A673 (cell line): ENCODE data around the gene FMN2. TPM values are rescaled to one million over a fixed set of nuclear protein-coding genes. Genes with fewer than 3 reads are reported as not detected.

Experiments used
- BruUV-seq: library from RNA; stranded (reverse); fragments of 400-500 nt; replicated peaks from 2 replicates; lab custom pipeline; 2021; lab: Mats Ljungman, UMichigan
- CTCF ChIA-PET: fragments of 300-600 bp; sonication (Branson Sonifier 250); formaldehyde crosslinking; loops from one replicate; lab custom pipeline; 2022; ENCODE audit warnings: antibody characterized with exemption; lab: Charles Lee
- POLR2A ChIA-PET: fragments of 300-600 bp; sonication (Branson Sonifier 250); formaldehyde crosslinking; loops from one replicate; lab custom pipeline; 2022; ENCODE audit warnings: antibody characterized with exemption; ENCODE audit not compliant: low non-redundant PET; lab: Charles Lee
- DNase-seq: peaks from one replicate; pipeline ENCODE4 v3.0.0-alpha.2; 2015; ENCODE audit warnings: low spot score
- H3K27ac ChIP-seq: fragments of 200-600 bp; sonication (generic); 2 replicates; pipeline ENCODE4 v1.5.1; 2016; ENCODE audit warnings: mixed run types, low read depth, mild to moderate bottlenecking, mixed read lengths, antibody characterized with exemption, low read length; ENCODE audit not compliant: poor library complexity, severe bottlenecking
- H3K27me3 ChIP-seq: fragments of 200-600 bp; sonication (generic); replicated peaks from 2 replicates; pipeline ENCODE4 v1.6.1; 2017; ENCODE audit warnings: mixed run types, low read depth, mild to moderate bottlenecking, mixed read lengths, antibody characterized with exemption, low read length; ENCODE audit not compliant: insufficient read depth, poor library complexity
- H3K36me3 ChIP-seq: fragments of 200-600 bp; sonication (generic); 2 replicates; pipeline ENCODE4 v1.6.1; 2016; ENCODE audit warnings: mixed run types, mild to moderate bottlenecking, mixed read lengths, antibody characterized with exemption, low read length; ENCODE audit not compliant: insufficient read depth, poor library complexity, severe bottlenecking
- H3K4me1 ChIP-seq: fragments of 200-600 bp; sonication (generic); 2 replicates; pipeline ENCODE4 v1.6.1; 2017; ENCODE audit warnings: mixed run types, mild to moderate bottlenecking, mixed read lengths, antibody characterized with exemption, low read length; ENCODE audit not compliant: insufficient read depth, poor library complexity, severe bottlenecking
- H3K4me3 ChIP-seq: fragments of 200-600 bp; sonication (generic); 2 replicates; pipeline ENCODE4 v1.5.1; 2016; ENCODE audit warnings: low read depth, mixed run types, mild to moderate bottlenecking, mixed read lengths, low read length; ENCODE audit not compliant: poor library complexity, severe bottlenecking
- H3K9me3 ChIP-seq: fragments of 200-600 bp; sonication (generic); 2 replicates; pipeline ENCODE4 v1.6.1; 2016; ENCODE audit warnings: mixed run types, low read depth, mild to moderate bottlenecking, mixed read lengths, antibody characterized with exemption, low read length; ENCODE audit not compliant: poor library complexity, severe bottlenecking
- CTCF ChIP-seq: fragments of 300-800, 200-600 bp; sonication (generic); conservative IDR thresholded peaks from 2 replicates; pipeline ENCODE4 v1.5.1; 2017; ENCODE audit warnings: low read depth, mild to moderate bottlenecking, antibody characterized with exemption, low read length, moderate library complexity, mixed read lengths
- EZH2 ChIP-seq: fragments of 200-600 bp; sonication (generic); IDR thresholded peaks from 2 replicates; pipeline ENCODE4 v1.6.1; 2017; ENCODE audit warnings: borderline replicate concordance, low read depth, mild to moderate bottlenecking, mixed read lengths, antibody characterized with exemption, low read length; ENCODE audit not compliant: poor library complexity, severe bottlenecking
- intact Hi-C: fragments of 100-400 bp; cut with micrococcal nuclease; formaldehyde crosslinking; loops from one replicate; pipeline ENCODE4 v1.10.0; 2022; ENCODE audit not compliant: unreplicated experiment
- total RNA-seq: library from RNA; stranded (reverse); gene quantifications from 2 replicates; pipeline ENCODE4 v1.2.3, GENCODE V29; 2021

Gene FMN2
- total RNA-seq, 1 experiment from 2014 or later = not detected

- H3K36me3 ChIP-seq = no peaks in the 10 kb centered on the region
- intact Hi-C loops = no loop called here
Observed at GRCh38 chr1:240356568-240356967, 264.9 kb downstream of the FMN2 start.

GRCh38 chr1:240362046-240362445 lies 270.4 kb downstream of the FMN2 start:
- Histone ChIP-seq H3K4me3 (no peak overlapping the region), H3K36me3 (no peaks in the 10 kb centered on the region), H3K4me1 (no peaks in the 10 kb centered on the region), H3K27me3 (no peaks in the 10 kb centered on the region), H3K27ac (no peak overlapping the region), H3K9me3 (no peaks in the 10 kb centered on the region)
- no peak for DNase-seq
- ChIA-PET POLR2A (no interaction called here), CTCF (no interaction called here)
- TF ChIP-seq EZH2 = no peak
- TF ChIP-seq CTCF = no peak
- intact Hi-C loops = no loop called here
- no TSS peak for BruUV-seq

More at GRCh38 chr1:240356568-240356967, 264.9 kb downstream of the FMN2 start:
- ChIA-PET POLR2A (no interaction called here), CTCF (no interaction called here)
- H3K27me3 ChIP-seq = no peaks in the 10 kb centered on the region
- no peak for DNase-seq
- TF ChIP-seq CTCF (no peak), EZH2 (no peak)
- no TSS peak for BruUV-seq
- no peaks in the 10 kb centered on the region for H3K9me3 ChIP-seq
- no peak overlapping the region for H3K27ac ChIP-seq
- no peak overlapping the region for H3K4me3 ChIP-seq
- H3K4me1 ChIP-seq = no peaks in the 10 kb centered on the region

GRCh38 chr1:240362826-240363225 lies 271.1 kb downstream of the FMN2 start:
- no peak for TF ChIP-seq EZH2
- no peak for TF ChIP-seq CTCF
- Histone ChIP-seq H3K4me1 (no peaks in the 10 kb centered on the region), H3K36me3 (no peaks in the 10 kb centered on the region), H3K9me3 (no peaks in the 10 kb centered on the region), H3K27ac (no peak overlapping the region), H3K27me3 (no peaks in the 10 kb centered on the region), H3K4me3 (no peak overlapping the region)
- no peak for DNase-seq
- intact Hi-C loops = no loop called here
- no TSS peak for BruUV-seq
- ChIA-PET POLR2A (no interaction called here), CTCF (no interaction called here)
